Activated T-helper 17 cell treated with anti-CD3 and anti-CD28 coated beads, Interleukin-2, amount 50 U/mL, for 72 hours (primary cell): ENCODE data around the gene EIF4A3. TPM values are rescaled to one million over a fixed set of nuclear protein-coding genes. Genes with fewer than 3 reads are reported as not detected.

Experiments used
- ATAC-seq: fragments of 150-1000 bp; cut with Tn5 transposase; replicated peaks from 2 replicates; pipeline ENCODE4 v1.10.0; 2021; ENCODE audit warnings: mild to moderate bottlenecking, moderate library complexity
- H3K27ac Mint-ChIP-seq: one replicate; pipeline ENCODE4 v1.8.0; 2022; ENCODE audit warnings: mixed read lengths
- H3K27me3 Mint-ChIP-seq: one replicate; pipeline ENCODE4 v1.8.0; 2022; ENCODE audit warnings: mixed read lengths
- H3K36me3 Mint-ChIP-seq: one replicate; pipeline ENCODE4 v1.8.0; 2022; ENCODE audit warnings: low read depth, mild to moderate bottlenecking, mixed read lengths
- H3K4me1 Mint-ChIP-seq: one replicate; pipeline ENCODE4 v1.8.0; 2022; ENCODE audit warnings: mixed read lengths
- H3K4me3 Mint-ChIP-seq: one replicate; pipeline ENCODE4 v1.8.0; 2022; ENCODE audit warnings: mild to moderate bottlenecking, mixed read lengths
- H3K9me3 Mint-ChIP-seq: one replicate; pipeline ENCODE4 v1.8.0; 2022; ENCODE audit warnings: mixed read lengths
- total RNA-seq, 2 donors: library from RNA; stranded (reverse); gene quantifications; one replicate each; pipeline ENCODE4 v1.2.3, GENCODE V29; 2022

EIF4A3 gene
- total RNA-seq, 2 donors from 2014 or later = 141 to 182 TPM

GRCh38 chr17:80132906-80133625 is 13.9 kb downstream of the EIF4A3 start:
- Mint-ChIP-seq H3K27ac (peak overlapping the region; percentile 54), H3K4me1 (peaks cover 8% of the 10 kb centered on the region), H3K9me3 (no peaks in the 10 kb centered on the region), H3K36me3 (peaks cover 58% of the 10 kb centered on the region), H3K4me3 (no peak overlapping the region), H3K27me3 (no peaks in the 10 kb centered on the region)
- ATAC-seq = peak; percentile 31

- H3K4me3 Mint-ChIP-seq = no peak overlapping the region
- no peak for ATAC-seq
- H3K9me3 Mint-ChIP-seq = no peaks in the 10 kb centered on the region
- H3K27me3 Mint-ChIP-seq = no peaks in the 10 kb centered on the region
- H3K36me3 Mint-ChIP-seq = peaks cover 38% of the 10 kb centered on the region
- no peak overlapping the region for H3K27ac Mint-ChIP-seq
- H3K4me1 Mint-ChIP-seq = peaks cover 8% of the 10 kb centered on the region
These were observed 15.9 kb downstream of the EIF4A3 start for GRCh38 chr17:80130992-80131391.

DNA sequence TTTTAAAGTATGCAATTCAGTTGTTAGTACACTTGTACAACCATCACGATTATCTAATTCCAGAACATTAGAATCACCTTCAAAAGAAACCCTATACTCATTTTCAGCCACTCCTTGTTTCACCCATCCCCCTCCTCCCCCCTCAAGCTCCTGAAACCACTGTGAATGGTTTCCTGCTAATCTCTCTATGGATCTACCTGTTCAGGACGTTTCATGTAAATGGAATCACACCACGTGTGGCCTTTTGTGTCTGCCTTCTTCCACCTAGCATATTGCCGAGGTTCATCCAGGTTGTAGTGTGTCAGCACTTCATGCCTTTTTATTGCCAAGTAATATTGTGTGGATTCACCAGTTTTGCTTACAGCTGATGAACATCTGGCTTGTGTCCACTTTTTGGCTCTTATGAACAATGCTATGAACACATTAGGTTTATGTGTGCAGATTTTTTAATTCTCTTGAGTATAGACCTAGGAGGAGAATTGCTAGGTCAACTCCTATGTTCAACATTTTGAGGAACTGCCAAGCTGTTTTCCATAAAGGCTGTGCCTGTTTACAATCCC is 17.8 kb downstream of the EIF4A3 start:
- no peak for ATAC-seq
- Mint-ChIP-seq H3K36me3 (peaks cover 18% of the 10 kb centered on the region), H3K4me1 (peaks cover 8% of the 10 kb centered on the region)

DNA sequence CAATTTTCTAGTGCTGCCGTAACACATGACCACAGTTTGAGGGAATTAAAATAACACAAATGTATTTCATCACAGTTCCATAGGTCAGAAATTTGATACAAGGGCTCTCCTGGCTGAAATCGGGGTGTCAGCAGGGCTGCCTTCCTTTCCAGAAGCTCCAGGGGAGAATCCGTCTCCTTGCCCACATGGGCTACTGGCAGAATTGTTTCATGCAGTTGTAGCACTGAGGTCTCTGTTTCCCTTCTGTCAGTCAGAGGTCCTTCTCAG is 20.5 kb downstream of the EIF4A3 start:
- Mint-ChIP-seq H3K36me3 (no peaks in the 10 kb centered on the region), H3K4me1 (peaks cover 8% of the 10 kb centered on the region), H3K27ac (no peak overlapping the region), H3K9me3 (no peaks in the 10 kb centered on the region), H3K27me3 (no peaks in the 10 kb centered on the region), H3K4me3 (no peak overlapping the region)
- no peak for ATAC-seq

More for the DNA sequence above, 17.8 kb downstream of the EIF4A3 start:
- no peaks in the 10 kb centered on the region for H3K27me3 Mint-ChIP-seq
- H3K27ac Mint-ChIP-seq = no peak overlapping the region
- H3K4me3 Mint-ChIP-seq = no peak overlapping the region
- H3K9me3 Mint-ChIP-seq = no peaks in the 10 kb centered on the region

DNA sequence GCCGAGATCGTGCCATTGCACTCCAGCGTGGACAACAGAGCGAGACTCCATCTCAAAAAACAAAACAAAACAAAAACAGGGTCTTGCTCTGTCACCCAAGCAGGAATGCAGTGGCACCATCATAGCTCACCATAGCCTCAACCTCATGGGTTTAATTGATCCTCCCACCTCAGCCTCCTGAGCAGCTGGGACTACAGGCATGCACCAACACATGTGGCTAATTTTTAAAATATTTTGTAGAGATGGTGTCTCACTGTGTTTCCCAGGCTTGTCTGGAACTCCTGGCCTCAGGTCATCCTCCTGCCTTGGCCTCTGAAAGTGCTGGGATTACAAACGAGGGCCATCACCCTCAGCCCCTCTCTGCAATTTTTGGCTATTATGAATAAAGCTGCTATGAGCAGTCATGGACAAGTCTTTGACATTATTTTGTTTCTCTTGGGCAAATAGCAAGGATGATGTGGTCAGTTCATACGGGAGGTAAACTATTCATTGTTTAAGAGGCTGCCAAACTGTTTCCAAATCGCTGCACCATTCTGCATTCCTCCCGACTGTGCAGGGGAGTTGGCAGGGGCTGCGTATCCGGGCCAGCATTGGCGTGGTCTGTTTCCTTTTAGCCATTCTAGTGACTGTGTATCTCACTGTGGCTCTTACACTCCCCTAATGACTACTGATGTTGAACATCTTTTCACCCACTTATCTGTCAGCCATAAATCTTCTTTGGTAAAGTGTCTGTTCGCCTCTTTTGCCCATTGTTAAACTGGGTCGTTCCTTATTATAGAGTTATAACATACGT is 21.1 kb downstream of the EIF4A3 start:
- no peaks in the 10 kb centered on the region for H3K9me3 Mint-ChIP-seq
- H3K36me3 Mint-ChIP-seq = no peaks in the 10 kb centered on the region
- H3K4me3 Mint-ChIP-seq = no peak overlapping the region
- no peak for ATAC-seq
- H3K27ac Mint-ChIP-seq = no peak overlapping the region
- no peaks in the 10 kb centered on the region for H3K27me3 Mint-ChIP-seq
- peaks cover 8% of the 10 kb centered on the region for H3K4me1 Mint-ChIP-seq

DNA sequence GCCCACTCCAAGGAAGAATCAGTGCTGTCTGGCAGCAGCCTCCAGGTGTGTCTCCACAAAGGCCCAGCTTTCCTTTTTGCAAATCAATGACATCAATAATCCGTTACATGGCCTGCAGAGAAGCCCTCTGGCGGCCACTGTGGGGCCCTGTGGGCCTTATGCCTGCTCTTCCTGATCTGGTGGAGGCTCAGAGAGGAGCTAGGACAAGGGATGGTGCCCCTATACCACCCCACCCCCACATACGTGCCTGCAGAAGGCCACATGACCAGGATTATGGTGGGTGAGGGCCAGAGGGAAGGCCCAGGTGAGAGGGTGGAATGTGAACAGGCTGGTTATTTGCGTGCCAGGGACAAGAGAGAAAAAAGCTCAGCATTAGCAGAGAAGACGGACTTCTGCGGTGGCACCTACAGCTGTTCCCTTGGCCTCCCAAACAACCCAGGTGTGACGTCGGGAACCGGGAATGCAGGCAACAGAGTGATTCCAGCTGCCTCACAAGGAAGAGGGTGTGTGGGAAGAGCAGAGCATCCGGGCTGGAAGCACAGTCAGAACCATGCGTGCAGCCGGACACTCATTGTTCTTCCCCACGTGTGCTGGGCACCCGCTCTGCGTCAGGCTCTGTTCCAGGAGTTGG is 22.5 kb downstream of the EIF4A3 start:
- H3K4me1 Mint-ChIP-seq = peaks cover 8% of the 10 kb centered on the region
- no peaks in the 10 kb centered on the region for H3K36me3 Mint-ChIP-seq
- no peak overlapping the region for H3K27ac Mint-ChIP-seq
- H3K9me3 Mint-ChIP-seq = no peaks in the 10 kb centered on the region
- no peaks in the 10 kb centered on the region for H3K27me3 Mint-ChIP-seq
- ATAC-seq = no peak
- no peak overlapping the region for H3K4me3 Mint-ChIP-seq

- Mint-ChIP-seq H3K27me3 (no peaks in the 10 kb centered on the region), H3K36me3 (no peaks in the 10 kb centered on the region), H3K27ac (no peak overlapping the region), H3K4me1 (peaks cover 2% of the 10 kb centered on the region), H3K9me3 (no peaks in the 10 kb centered on the region), H3K4me3 (no peak overlapping the region)
- ATAC-seq = no peak
These were observed 23.1 kb downstream of the EIF4A3 start for GRCh38 chr17:80123791-80124190.

GRCh38 chr17:80122926-80123505 is 23.9 kb downstream of the EIF4A3 start:
- no peaks in the 10 kb centered on the region for H3K27me3 Mint-ChIP-seq

DNA sequence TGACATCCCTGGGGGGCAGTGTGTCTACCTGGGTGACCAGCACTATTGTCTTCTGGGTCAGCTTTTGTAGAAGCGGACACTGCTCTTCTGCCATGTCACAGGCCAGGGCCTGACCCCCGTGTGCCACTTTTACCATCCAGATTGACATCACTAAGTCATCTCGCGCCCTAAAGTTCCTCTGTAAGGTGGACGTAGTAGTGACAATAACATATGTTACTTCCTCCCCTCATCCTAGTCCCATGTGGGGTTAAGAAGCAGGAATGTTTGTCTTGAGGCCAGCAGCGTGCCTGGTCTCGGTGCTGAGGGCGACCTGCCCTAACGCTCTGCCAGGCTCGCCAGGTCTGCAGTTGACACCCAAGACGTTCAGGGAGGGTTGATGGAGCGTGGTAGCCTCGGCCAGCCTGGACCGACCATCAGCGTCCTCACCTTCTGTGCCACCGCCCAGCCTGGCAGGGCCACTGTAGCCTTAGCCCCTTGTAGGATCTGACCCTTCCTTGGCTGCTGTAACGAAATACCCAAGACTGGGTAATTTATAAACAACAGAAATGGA is 24.8 kb downstream of the EIF4A3 start:
- Mint-ChIP-seq H3K4me1 (no peaks in the 10 kb centered on the region), H3K27me3 (no peaks in the 10 kb centered on the region), H3K36me3 (no peaks in the 10 kb centered on the region), H3K4me3 (no peak overlapping the region), H3K9me3 (no peaks in the 10 kb centered on the region), H3K27ac (no peak overlapping the region)
- ATAC-seq = no peak

More at GRCh38 chr17:80122926-80123505, 23.9 kb downstream of the EIF4A3 start:
- Mint-ChIP-seq H3K4me3 (no peak overlapping the region), H3K36me3 (no peaks in the 10 kb centered on the region), H3K4me1 (no peaks in the 10 kb centered on the region), H3K27ac (no peak overlapping the region), H3K9me3 (no peaks in the 10 kb centered on the region)
- no peak for ATAC-seq

DNA sequence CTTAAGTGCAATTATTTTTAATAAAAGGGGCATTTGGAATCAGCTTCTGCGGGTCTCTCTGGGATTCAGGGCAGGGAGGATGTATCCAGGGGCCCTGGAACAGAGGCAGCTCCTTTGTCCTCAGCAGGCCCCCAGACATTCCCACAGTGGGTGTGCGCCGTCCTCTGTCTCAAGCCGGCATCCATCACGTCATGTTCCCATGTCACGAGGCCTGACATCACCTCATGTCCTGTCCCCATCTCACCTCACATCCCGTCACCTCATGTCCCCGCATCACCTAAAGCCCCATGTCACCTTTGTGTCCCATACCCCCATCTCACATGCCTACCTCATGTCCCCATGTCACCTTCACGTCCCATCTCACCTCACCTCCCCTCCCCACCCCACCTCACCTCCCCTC is 27.1 kb downstream of the EIF4A3 start:
- no peak overlapping the region for H3K27ac Mint-ChIP-seq
- no peak for ATAC-seq
- no peaks in the 10 kb centered on the region for H3K27me3 Mint-ChIP-seq
- H3K9me3 Mint-ChIP-seq = peaks cover 5% of the 10 kb centered on the region
- H3K4me1 Mint-ChIP-seq = peaks cover 5% of the 10 kb centered on the region
- no peak overlapping the region for H3K4me3 Mint-ChIP-seq
- no peaks in the 10 kb centered on the region for H3K36me3 Mint-ChIP-seq

DNA sequence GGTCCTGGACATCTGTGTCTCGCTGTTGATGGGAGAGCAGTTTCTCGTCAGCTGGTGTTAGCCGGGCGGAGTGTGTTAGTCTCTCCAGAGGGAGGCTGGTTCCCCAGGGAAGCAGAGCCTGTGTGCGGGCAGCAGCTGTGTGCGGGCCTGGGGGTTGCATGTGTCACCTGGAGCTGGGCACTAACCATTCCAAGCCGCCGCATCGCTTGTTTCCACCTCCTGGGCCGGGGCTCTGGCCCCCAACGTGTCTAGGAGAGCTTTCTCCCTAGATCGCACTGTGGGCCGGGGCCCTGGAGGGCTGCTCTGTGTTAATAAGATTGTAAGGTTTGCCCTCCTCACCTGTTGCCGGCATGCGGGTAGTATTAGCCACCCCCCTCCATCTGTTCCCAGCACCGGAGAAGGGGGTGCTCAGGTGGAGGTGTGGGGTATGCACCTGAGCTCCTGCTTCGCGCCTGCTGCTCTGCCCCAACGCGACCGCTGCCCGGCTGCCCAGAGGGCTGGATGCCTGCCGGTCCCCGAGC is 27.6 kb downstream of the EIF4A3 start:
- H3K9me3 Mint-ChIP-seq = peaks cover 6% of the 10 kb centered on the region
- H3K27ac Mint-ChIP-seq = no peak overlapping the region
- H3K27me3 Mint-ChIP-seq = no peaks in the 10 kb centered on the region
- no peak for ATAC-seq
- peaks cover 8% of the 10 kb centered on the region for H3K4me1 Mint-ChIP-seq
- H3K4me3 Mint-ChIP-seq = no peak overlapping the region
- H3K36me3 Mint-ChIP-seq = no peaks in the 10 kb centered on the region

DNA sequence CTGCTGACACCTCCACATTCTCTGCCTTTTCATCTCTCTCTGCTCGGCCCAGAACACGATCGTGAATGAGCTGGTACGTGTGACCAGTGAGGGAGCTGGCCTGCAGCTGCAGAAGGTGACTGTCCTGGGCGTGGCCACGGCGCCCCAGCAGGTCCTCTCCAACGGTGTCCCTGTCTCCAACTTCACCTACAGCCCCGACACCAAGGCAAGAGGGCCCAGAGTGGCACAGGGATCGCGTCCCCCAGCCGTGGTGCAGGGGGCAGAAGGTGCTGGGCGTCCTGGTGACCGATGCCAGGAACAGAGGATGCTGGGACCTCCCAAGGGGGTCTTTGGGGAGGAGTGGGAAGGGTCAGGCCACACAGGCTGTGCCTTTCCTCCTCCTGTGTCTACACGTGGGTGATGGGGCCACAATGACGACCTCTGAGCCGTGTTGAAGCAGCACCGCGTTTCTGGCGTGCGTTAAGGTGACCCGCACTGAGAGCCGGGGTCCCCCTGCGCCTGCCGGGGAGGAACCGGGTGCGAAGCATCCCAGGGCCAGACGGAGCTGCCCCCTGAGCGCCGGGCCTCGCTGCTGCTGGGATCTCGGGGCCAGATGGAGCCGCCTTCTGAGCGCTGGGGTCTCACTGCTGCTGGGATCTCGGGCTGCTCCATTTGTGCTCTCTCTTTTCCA is 28.2 kb downstream of the EIF4A3 start:
- Mint-ChIP-seq H3K9me3 (peaks cover 6% of the 10 kb centered on the region), H3K4me1 (peaks cover 8% of the 10 kb centered on the region), H3K27ac (no peak overlapping the region), H3K27me3 (no peaks in the 10 kb centered on the region), H3K4me3 (no peak overlapping the region), H3K36me3 (no peaks in the 10 kb centered on the region)
- ATAC-seq = no peak

DNA sequence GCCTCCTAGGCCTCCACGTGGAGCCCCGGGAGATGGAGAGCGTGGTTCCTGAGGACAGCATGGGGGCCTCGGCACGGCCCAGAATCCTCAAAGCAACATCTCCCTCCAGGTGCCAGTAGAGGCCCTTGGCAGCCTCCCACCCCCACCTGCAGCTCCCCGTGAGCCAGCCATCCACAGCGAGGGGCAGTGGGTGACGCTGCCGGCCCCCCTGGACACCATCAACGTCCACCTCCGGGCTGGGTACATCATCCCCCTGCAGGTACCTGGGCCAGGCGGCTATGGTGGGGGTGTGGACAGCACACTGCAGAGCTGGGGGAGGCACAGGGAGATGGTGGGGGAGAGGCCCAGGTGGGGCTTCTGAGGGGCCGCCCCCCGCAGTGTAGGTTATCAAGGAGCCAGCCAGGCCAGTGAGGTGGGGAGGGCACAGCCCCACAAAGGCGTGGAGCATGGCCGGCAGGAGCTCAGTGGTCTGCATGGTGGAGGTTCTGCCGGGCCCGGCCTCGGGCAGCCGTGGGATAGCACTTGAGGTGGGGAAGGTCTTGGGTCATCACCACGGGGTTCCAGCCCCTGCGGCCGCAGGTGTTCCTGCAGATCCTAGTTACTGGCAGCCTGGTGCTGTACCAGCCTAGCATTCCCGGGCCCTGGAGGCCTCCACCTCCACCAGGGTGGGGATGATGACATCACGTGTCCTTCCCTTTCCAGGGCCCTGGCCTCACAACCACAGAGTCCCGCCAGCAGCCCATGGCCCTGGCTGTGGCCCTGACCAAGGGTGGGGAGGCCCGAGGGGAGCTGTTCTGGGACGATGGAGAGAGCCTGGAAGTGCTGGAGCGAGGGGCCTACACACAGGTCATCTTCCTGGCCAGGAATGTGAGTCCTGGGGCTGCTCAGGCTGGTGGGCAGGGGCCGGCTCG is 29.2 kb downstream of the EIF4A3 start:
- Mint-ChIP-seq H3K27ac (no peak overlapping the region), H3K27me3 (no peaks in the 10 kb centered on the region)

More for the DNA sequence above, 29.2 kb downstream of the EIF4A3 start:
- no peak overlapping the region for H3K4me3 Mint-ChIP-seq
- no peak for ATAC-seq
- no peaks in the 10 kb centered on the region for H3K36me3 Mint-ChIP-seq
- H3K9me3 Mint-ChIP-seq = peaks cover 6% of the 10 kb centered on the region
- peaks cover 8% of the 10 kb centered on the region for H3K4me1 Mint-ChIP-seq
